A673 (cell line): ENCODE results near the gene SLC35F1. TPM values are rescaled to one million over a fixed set of nuclear protein-coding genes. Genes with fewer than 3 reads are reported as not detected.

Experiments
- BruUV-seq: library from RNA; stranded (reverse); fragments of 400-500 nt; replicated peaks from 2 replicates; lab custom pipeline; 2021; lab: Mats Ljungman, UMichigan
- CTCF ChIA-PET: fragments of 300-600 bp; sonication (Branson Sonifier 250); formaldehyde crosslinking; loops from one replicate; lab custom pipeline; 2022; ENCODE audit warnings: antibody characterized with exemption; lab: Charles Lee
- POLR2A ChIA-PET: fragments of 300-600 bp; sonication (Branson Sonifier 250); formaldehyde crosslinking; loops from one replicate; lab custom pipeline; 2022; ENCODE audit warnings: antibody characterized with exemption; ENCODE audit not compliant: low non-redundant PET; lab: Charles Lee
- DNase-seq: peaks from one replicate; pipeline ENCODE4 v3.0.0-alpha.2; 2015; ENCODE audit warnings: low spot score
- H3K27ac ChIP-seq: fragments of 200-600 bp; sonication (generic); 2 replicates; pipeline ENCODE4 v1.5.1; 2016; ENCODE audit warnings: mixed run types, low read depth, mild to moderate bottlenecking, mixed read lengths, antibody characterized with exemption, low read length; ENCODE audit not compliant: poor library complexity, severe bottlenecking
- H3K27me3 ChIP-seq: fragments of 200-600 bp; sonication (generic); replicated peaks from 2 replicates; pipeline ENCODE4 v1.6.1; 2017; ENCODE audit warnings: mixed run types, low read depth, mild to moderate bottlenecking, mixed read lengths, antibody characterized with exemption, low read length; ENCODE audit not compliant: insufficient read depth, poor library complexity
- H3K36me3 ChIP-seq: fragments of 200-600 bp; sonication (generic); 2 replicates; pipeline ENCODE4 v1.6.1; 2016; ENCODE audit warnings: mixed run types, mild to moderate bottlenecking, mixed read lengths, antibody characterized with exemption, low read length; ENCODE audit not compliant: insufficient read depth, poor library complexity, severe bottlenecking
- H3K4me1 ChIP-seq: fragments of 200-600 bp; sonication (generic); 2 replicates; pipeline ENCODE4 v1.6.1; 2017; ENCODE audit warnings: mixed run types, mild to moderate bottlenecking, mixed read lengths, antibody characterized with exemption, low read length; ENCODE audit not compliant: insufficient read depth, poor library complexity, severe bottlenecking
- H3K4me3 ChIP-seq: fragments of 200-600 bp; sonication (generic); 2 replicates; pipeline ENCODE4 v1.5.1; 2016; ENCODE audit warnings: low read depth, mixed run types, mild to moderate bottlenecking, mixed read lengths, low read length; ENCODE audit not compliant: poor library complexity, severe bottlenecking
- H3K9me3 ChIP-seq: fragments of 200-600 bp; sonication (generic); 2 replicates; pipeline ENCODE4 v1.6.1; 2016; ENCODE audit warnings: mixed run types, low read depth, mild to moderate bottlenecking, mixed read lengths, antibody characterized with exemption, low read length; ENCODE audit not compliant: poor library complexity, severe bottlenecking
- EZH2 ChIP-seq: fragments of 200-600 bp; sonication (generic); IDR thresholded peaks from 2 replicates; pipeline ENCODE4 v1.6.1; 2017; ENCODE audit warnings: borderline replicate concordance, low read depth, mild to moderate bottlenecking, mixed read lengths, antibody characterized with exemption, low read length; ENCODE audit not compliant: poor library complexity, severe bottlenecking
- intact Hi-C: fragments of 100-400 bp; cut with micrococcal nuclease; formaldehyde crosslinking; loops from one replicate; pipeline ENCODE4 v1.10.0; 2022; ENCODE audit not compliant: unreplicated experiment
- total RNA-seq: library from RNA; stranded (reverse); gene quantifications from 2 replicates; pipeline ENCODE4 v1.2.3, GENCODE V29; 2021
- TF ChIP-seq, protein P1 (sequence below): fragments of 300-800, 200-600 bp; sonication (generic); conservative IDR thresholded peaks from 2 replicates; pipeline ENCODE4 v1.5.1; 2017; ENCODE audit warnings: low read depth, mild to moderate bottlenecking, antibody characterized with exemption, low read length, moderate library complexity, mixed read lengths

SLC35F1 gene
- total RNA-seq, 1 experiment from 2014 or later, result 5.3 TPM

DNA sequence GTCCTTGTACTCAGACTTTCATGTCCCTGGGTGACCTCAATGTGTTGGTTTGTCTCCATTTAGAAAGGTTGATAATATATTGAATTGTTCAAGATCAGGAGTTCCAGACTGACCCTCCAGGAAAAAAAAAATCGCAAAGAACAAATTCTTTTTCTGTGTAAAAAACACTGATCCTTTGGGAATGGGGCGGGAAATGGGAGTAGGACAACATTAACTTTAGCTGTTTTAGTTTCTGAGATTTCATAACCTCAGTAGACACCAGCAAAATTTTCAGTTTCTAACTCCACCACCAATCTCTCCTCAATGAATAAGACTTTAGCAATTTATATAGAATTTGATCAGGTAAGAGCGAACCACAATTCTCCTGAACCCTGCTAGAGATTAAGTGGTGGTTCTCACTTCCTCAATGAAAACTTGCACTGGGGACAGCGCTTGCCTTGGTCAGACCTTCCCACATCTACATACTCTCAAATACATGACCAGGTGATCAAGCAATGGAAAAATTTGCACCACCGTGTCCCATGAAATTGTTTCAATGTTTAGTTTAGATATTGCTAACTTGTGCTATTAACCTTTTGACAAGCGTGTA lies 409.8 kb downstream of the SLC35F1 start:
- intact Hi-C loops, result no loop called here
- Histone ChIP-seq H3K4me3 (no peak overlapping the region), H3K4me1 (no peaks in the 10 kb centered on the region), H3K27me3 (peaks cover 45% of the 10 kb centered on the region), H3K27ac (no peak overlapping the region), H3K9me3 (no peaks in the 10 kb centered on the region), H3K36me3 (no peaks in the 10 kb centered on the region)
- ChIA-PET CTCF (no interaction called here), POLR2A (no interaction called here)
- TF ChIP-seq EZH2, result no peak
- TF ChIP-seq, protein P1, sequence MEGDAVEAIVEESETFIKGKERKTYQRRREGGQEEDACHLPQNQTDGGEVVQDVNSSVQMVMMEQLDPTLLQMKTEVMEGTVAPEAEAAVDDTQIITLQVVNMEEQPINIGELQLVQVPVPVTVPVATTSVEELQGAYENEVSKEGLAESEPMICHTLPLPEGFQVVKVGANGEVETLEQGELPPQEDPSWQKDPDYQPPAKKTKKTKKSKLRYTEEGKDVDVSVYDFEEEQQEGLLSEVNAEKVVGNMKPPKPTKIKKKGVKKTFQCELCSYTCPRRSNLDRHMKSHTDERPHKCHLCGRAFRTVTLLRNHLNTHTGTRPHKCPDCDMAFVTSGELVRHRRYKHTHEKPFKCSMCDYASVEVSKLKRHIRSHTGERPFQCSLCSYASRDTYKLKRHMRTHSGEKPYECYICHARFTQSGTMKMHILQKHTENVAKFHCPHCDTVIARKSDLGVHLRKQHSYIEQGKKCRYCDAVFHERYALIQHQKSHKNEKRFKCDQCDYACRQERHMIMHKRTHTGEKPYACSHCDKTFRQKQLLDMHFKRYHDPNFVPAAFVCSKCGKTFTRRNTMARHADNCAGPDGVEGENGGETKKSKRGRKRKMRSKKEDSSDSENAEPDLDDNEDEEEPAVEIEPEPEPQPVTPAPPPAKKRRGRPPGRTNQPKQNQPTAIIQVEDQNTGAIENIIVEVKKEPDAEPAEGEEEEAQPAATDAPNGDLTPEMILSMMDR, result no peak
- no peak for DNase-seq
- BruUV-seq, result no TSS peak

DNA sequence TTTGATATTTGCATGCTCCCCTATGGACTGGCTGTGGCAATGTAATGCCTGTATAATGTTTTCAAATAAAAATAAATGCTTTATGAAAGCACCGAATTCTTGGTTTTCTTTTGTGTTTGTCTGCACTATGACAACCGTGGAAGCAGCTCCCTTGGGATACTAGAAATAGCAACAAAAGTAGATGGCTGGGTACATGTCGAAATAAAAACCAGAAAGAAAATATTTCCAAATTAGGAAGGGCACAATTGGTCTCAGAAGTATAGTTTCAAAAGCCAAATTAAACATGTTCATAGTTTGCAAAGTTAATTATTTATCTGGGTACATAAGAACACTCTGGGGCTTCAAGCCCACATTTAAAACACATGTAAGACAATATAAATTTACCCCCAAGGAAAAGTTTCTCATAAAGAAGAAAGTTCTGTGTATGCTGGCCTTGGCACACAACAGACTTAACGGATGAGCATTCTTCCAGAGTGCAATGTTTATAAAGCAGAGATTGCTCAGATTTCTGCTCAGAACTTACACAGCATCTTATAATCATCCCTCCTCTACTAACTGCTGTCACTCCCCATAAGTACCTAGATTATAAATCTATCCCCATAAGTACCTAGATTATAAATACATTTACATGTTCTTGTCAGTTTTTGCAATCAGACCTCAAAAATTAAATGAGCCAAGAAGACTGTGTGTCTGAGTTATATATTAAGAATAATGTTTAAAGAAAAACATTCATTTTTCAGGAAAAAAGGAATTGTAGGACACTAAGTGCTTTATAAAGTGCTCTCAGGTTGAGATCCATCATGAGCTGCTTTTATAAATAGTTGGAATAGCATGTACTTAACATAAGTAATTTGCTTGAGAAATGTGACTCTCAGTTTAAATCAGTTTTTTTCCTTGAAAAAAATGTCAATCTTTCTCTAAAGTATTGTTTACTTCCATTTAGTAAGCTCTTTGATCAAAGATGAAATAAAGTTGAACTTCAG lies 410.8 kb downstream of the SLC35F1 start:
- no peaks in the 10 kb centered on the region for H3K9me3 ChIP-seq
- ChIA-PET POLR2A (no interaction called here), CTCF (no interaction called here)
- no TSS peak for BruUV-seq
- H3K4me1 ChIP-seq, result no peaks in the 10 kb centered on the region
- H3K27me3 ChIP-seq, result peaks cover 46% of the 10 kb centered on the region
- H3K4me3 ChIP-seq, result no peak overlapping the region
- intact Hi-C loops, result no loop called here
- no peaks in the 10 kb centered on the region for H3K36me3 ChIP-seq
- TF ChIP-seq EZH2, result no peak
- TF ChIP-seq, protein P1, result no peak
- no peak overlapping the region for H3K27ac ChIP-seq
- no peak for DNase-seq

DNA sequence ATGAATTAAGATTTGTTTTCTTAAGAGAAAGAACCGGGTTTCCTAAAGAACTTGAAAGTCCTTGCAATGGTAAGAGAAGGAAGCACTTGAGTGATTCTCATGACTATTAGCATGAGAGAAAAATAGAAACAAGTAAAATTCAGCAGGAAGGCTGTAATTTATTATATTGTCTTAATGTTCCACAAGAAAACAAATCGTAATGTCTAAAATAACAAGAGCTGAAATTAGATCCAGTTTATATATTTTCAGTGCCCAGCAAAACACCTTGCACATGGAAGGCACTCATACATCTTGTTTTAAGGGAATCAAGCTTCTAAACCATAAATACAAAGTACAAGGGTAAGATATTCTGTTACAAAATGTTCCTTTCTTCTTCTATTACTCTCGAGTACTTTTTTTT lies 411.6 kb downstream of the SLC35F1 start:
- Histone ChIP-seq H3K36me3 (no peaks in the 10 kb centered on the region), H3K4me1 (no peaks in the 10 kb centered on the region), H3K27ac (no peak overlapping the region), H3K4me3 (no peak overlapping the region), H3K27me3 (peaks cover 49% of the 10 kb centered on the region), H3K9me3 (no peaks in the 10 kb centered on the region)
- intact Hi-C loops, result no loop called here
- ChIA-PET POLR2A (no interaction called here), CTCF (no interaction called here)
- DNase-seq, result no peak
- TF ChIP-seq EZH2, result no peak
- BruUV-seq, result no TSS peak
